OCI-LY3 (cell line): ENCODE results near the gene PHTF1.

Experiments used
- EZH2phosphoT487 ChIP-seq: fragments of 200-600 bp; shearing (Covaris generic); IDR thresholded peaks from 2 replicates; pipeline ENCODE4 v1.6.1; 2018; ENCODE audit warnings: antibody characterized with exemption, mixed run types, low read depth
- TF ChIP-seq, protein P1 (sequence below): fragments of 200-600, 300-600 bp; sonication (generic); IDR thresholded peaks from 2 replicates; pipeline ENCODE4 v1.5.1; 2014; ENCODE audit warnings: antibody characterized with exemption, low read length, low read depth

DNA sequence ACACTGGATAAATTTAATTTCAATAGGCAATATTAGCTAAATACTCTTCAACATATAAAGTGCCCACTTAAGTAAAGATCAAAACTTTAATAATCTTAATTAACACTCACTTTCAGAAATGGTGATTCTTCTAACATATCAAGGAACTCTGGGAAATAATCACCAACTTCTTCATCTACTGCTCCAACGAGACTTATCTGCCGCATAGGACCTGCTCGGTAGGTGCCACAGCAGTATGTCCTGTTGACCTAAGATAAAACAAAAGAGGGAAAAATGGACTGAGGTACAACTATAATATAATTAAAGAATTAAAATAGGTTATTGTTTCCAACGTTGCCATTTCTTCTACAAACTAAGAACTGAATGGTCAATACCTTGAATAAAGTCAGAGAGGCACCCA, 18.3 kb upstream of the PHTF1 start:
- no peak for TF ChIP-seq EZH2phosphoT487
- TF ChIP-seq, protein P1, sequence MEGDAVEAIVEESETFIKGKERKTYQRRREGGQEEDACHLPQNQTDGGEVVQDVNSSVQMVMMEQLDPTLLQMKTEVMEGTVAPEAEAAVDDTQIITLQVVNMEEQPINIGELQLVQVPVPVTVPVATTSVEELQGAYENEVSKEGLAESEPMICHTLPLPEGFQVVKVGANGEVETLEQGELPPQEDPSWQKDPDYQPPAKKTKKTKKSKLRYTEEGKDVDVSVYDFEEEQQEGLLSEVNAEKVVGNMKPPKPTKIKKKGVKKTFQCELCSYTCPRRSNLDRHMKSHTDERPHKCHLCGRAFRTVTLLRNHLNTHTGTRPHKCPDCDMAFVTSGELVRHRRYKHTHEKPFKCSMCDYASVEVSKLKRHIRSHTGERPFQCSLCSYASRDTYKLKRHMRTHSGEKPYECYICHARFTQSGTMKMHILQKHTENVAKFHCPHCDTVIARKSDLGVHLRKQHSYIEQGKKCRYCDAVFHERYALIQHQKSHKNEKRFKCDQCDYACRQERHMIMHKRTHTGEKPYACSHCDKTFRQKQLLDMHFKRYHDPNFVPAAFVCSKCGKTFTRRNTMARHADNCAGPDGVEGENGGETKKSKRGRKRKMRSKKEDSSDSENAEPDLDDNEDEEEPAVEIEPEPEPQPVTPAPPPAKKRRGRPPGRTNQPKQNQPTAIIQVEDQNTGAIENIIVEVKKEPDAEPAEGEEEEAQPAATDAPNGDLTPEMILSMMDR, result no peak
